HG03469 (cell line): ENCODE results near the gene PGPEP1.
A peak's percentile ranks its signal among the peaks of the same experiment; 100 is the strongest.
"Not testable (repeated sequence)": the region's sequence is repeated elsewhere in the genome, so short reads cannot be mapped to it uniquely, and the experiment has no call there.

Experiments
- ATAC-seq: cut with Tn5 transposase; IDR thresholded peaks from one replicate; pipeline ENCODE4 v1.9.1; 2021; ENCODE audit warnings: mild to moderate bottlenecking, moderate library complexity, moderate number of reproducible peaks; ENCODE audit not compliant: unreplicated experiment

Gene PGPEP1

DNA sequence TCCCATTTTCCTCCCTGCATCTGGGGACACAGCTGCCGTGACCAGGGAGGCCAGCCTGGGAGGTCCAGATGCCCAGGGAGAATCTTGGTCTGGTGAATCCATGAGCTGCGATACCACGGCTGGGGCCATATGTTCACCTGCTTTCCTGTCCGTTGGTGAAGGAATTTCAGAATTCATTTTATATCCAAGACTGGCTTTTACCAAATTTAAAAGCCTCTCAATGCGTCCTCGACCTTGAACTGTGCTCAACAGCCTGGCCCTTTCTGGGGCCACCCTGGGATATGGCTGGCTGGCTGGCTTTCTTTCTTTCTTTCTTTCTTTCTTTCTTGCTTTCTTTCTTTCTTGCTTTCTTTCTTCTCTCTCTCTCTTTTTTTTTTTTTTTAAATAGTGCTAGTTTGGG lies 23.4 kb downstream of the PGPEP1 start:
- ATAC-seq: no peak

DNA sequence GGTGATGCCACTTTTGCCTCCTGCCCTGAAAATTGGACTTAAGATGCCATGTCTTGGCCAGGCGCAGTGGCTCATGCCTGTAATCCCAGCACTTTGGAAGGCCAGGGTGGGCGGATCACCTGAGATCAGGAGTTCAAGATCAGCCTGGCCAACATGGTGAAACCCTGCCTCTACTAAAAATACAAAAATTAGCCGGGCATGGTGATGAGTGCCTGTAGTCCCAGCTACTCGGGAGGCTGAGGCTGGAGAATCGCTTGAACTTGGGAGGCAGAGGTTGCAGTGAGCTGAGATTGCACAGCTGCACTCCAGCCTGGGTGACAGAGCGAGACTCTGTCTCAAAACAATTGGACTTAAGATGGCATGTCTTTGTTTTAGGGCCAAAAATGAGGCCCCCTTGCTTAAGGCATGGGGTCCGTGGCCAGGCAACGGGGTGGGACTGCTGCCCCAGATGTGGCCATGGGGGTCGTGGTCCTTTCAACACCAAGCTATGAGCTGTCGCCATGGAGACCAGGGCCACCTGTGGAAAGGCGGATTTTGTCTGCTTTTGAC lies 24.0 kb downstream of the PGPEP1 start:
- ATAC-seq: not testable (repeated sequence)

DNA sequence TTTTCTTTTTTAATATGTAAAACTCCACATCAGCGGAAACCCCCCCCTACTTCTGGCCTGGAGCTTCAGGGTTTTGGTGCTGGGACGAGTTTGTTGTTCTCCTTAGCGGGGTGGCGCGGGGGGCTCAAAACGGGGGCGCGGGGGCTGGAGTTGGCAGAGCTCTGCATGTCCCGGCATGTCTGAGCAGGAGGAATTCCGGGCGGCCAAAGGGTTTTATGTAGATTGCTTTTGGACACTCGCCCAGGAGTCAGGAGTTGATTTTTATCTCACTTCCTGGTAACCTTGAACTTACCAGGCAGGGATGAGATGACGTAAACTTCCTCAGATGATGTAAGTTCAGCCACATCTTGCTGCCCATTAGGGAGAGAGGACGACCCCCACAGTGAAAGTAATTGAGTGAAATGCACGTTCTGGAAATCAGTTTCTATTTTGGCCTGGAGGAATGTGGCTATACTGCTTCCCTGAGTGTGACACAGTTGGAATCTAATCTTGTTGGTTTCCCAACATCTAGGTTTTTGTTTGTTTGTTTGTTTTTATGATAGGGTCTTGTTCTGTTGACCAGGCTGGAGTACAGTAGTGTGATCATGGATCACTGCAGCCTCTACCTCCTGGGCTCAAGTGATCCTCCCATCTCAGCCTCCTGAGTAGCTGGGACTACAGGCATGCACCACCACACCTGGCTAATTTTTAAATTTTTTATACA lies 24.6 kb downstream of the PGPEP1 start:
- ATAC-seq: no peak

DNA sequence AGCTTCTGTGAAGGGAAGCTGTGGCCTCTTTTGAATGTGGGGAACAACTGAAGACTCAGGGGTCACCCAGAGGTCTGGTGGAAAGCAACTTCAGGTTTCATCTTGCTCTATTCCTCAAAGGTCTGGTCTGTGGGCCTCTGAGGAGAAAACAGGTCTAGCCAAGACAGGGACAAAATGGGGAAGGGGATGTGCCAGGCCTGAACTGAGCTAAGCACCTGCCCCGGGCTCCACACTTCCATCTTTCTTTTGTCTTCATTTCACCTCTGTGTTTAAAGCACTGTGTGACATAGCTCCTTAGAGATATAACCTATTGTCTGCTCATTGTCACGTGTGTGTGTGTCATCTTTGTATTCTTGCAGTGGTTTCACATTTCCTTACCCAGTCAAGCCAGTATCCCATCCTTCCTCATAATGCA lies 25.6 kb downstream of the PGPEP1 start:
- no peak for ATAC-seq

DNA sequence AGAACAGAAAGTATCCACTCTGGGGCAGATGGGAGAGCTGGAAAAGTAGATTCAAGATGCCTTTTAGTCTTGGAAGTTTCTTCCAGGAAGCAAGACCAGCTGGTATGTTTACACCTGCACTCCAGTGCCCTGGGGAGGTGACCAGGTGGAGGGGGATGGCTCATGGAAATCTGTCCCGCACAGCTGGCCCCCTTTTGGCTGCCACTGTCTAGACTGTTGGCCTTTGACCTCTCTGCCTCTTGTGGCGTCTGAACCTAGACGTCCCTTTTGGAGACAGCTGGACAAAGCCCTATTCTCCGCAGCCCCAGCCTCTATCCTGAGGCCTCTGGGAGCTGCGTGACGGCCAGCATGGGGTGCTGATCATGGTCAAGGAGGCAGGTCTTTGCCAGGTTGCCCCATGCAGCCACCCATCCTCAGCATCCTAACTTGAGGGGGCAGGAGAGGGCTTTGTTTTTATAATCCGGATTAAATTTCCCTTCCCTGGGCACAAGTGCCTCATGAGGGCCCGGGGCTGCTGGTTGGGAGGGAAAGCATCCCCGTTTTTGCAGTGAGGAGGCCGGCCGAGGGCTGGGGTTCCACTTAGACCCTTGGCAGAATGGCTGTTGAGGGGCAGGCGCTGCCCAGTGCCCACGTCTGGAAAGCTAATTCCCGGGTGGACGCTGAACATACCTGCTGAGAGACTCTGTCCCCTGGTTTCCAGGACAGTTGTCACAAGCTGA lies 28.3 kb downstream of the PGPEP1 start:
- ATAC-seq: no peak

DNA sequence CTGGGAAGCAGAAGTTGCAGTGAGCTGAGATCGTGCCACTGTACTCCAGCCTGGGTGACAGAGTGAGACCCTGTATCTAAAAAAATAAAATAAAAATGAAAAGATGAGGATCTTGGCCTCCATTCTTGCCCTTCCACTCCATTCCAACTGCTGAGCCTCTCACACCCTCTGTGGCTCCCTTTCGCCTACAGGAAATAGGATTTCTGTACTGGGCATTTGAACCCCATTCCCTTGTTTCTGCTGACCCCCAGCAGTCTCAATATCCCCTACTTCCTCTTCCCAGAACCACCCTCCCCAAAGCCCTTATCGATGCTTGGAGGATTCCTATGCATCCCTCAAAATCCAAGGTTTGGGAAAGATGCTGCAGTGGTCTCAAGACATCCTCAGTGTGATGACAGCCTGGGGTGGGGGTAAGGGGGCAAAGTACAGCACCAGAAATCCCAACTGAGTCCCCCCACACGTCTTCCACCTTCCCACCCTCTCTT lies 33.1 kb downstream of the PGPEP1 start:
- no peak for ATAC-seq

DNA sequence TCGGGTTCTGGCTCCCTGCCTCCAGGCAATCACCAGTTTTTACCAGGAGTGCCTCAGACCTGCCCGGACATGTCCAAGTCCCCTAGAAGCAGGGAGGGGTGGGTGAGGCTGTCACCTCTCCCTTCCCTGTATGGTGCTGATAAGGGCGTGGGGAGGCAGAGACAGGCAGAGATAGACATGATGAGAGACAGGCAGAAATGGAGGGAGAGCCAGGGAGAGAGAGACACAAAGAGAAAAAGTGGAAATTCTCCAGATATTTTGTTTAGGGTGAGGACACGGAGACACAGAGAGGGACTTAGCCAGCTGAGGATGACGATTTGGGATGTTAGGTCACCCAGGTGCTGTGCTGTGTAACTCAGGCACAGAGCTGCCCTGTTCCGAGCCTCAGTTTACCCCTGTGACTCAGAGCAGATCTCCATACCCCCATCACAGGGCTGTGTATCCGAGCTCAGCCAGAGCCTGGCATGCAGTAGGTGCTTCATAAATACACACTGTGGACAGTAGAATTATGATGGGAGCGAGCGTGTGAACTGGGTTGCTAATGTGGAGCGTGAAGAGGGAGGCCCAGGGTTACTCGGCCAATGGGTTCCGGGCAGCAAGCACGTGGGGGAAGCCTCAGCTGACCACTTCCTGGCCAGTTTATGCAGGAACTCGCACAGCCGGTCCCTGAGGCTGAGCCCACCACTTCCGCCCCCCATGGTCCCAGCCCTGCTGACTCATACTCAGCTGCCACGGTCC lies 33.7 kb downstream of the PGPEP1 start:
- peak; percentile 42 for ATAC-seq

DNA sequence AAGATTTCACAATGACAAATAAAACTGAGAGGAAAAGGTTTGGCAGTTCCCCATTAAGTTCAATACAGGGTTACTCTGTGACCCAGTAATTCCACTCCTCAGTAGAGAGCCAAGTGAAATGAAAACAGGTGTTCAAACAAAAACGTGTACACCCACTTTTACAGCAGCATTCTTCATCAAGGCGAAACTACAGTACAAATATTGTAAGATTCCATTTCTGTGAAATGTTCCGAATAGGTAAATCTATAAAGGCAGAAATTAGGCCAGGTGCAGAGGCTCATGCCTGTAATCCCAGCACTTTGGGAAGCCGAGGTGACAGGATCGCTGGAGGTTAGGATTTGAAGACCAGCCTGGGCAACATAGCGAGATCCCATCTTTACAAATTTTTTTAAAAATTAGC lies 36.6 kb downstream of the PGPEP1 start:
- ATAC-seq: no peak

DNA sequence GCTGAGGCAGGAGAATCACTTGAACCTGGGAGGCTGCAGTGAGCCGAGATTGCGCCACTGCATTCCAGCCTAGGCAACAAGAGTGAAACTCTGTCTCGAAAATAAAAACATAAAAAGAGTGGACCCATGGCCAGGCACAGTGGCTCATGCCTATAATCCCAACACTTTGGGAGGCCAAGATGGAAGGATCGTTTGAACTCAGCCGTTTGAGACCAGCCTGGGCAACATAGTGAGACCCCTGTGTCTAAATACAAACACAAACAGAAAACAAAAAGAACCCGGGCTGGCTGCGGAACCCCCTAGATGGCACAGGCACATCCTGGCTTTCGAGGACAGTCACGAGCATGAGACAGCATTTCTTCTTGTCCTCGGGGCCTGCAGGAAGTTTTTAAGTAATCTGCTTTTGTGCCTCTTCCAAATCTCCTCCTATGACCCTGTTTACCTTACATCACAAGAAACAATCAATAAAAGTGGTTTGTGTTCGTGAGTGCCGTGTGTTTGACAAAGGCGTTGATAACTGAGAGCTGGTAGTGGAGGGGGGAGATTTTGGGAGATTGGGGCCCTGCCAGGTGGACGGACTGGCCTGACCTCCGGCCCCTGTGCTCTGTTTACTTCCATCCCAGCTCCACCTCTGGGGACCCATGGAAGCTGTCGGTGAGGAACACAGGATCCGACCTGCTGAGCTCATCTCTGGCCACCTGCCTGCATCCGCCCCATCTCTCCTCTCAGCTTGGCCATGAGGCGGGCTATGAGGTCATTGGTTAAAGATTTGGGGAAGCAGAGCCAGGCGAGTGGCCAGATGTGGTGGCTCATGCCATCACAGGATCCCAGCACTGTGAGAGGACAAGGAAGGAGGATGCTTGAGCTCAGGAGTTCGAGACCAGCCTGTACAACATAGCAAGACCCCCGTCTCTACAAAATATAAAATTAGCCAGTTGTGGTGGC lies 39.7 kb downstream of the PGPEP1 start:
- no peak for ATAC-seq

DNA sequence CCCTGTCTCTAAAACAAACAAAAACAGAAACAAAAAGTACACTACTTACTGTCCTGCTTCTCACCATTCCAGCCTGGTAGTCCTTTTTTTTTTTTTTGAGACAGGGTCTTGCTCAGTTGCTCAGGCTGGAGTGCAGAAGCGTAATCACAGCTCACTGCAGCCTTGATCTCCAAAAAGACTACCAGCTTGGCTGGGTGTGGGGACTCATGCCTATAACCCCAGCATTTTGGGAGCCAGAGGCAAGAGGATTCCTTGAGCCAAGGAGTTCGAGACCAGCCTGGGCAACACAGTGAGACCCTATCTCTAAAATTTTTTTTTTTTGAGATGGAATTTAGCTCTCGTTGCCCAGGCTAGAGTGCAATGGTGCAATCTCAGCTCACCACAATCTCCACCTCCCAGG lies 40.4 kb downstream of the PGPEP1 start:
- no peak for ATAC-seq

DNA sequence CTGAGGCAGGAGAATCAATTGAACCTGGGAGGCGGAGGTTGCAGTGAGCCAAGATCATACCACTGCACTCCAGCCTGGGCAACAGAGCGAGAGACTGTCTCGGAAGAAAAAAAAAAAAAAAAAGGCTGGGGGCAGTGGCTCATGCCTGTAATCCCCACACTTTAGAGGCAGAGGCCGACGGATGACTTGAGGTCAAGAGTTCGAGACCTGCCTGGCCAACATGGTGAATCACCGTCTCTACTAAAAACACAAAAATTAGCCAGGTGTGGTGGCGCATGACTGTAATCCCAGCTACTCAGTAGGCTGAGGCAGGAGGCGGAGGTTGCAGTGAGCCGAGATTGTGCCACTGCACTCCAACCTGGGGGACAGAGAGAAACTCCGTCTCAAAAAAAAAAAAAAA lies 43.2 kb downstream of the PGPEP1 start:
- not testable (repeated sequence) for ATAC-seq

DNA sequence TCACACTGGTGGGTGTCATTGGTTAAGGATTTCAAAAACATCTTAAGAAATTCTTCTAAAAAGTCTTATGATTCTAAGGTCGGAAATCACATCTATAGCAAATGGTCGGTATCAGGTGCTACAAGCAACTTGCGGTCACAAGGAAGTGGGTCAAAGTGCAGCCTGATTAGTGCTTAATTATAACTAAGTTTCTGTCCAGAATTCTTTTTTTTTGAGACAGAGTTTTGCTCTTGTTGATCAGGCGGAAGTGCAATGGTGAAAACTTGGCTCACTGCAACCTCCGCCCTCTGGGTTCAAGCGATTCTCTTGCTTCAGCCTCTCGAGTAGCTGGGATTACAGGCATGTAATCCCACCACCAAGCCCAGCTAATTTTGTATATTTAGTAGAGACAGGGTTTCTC lies 44.4 kb downstream of the PGPEP1 start:
- ATAC-seq: no peak

DNA sequence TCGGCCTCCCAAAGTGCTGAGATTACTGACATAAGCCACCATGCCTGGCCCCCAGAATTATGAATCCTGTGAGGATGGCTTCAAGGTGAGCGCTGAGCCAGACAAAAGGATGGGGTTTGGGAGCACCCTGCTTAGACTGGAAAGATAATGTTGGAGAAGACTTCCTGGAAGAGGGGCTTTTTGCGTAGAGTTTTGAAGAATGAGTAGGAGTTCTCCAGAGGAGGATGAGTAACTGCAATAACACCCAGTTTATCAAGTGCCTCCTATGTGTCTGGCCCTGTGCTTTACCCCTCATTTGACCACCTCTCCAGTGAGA lies 44.9 kb downstream of the PGPEP1 start:
- ATAC-seq: no peak

DNA sequence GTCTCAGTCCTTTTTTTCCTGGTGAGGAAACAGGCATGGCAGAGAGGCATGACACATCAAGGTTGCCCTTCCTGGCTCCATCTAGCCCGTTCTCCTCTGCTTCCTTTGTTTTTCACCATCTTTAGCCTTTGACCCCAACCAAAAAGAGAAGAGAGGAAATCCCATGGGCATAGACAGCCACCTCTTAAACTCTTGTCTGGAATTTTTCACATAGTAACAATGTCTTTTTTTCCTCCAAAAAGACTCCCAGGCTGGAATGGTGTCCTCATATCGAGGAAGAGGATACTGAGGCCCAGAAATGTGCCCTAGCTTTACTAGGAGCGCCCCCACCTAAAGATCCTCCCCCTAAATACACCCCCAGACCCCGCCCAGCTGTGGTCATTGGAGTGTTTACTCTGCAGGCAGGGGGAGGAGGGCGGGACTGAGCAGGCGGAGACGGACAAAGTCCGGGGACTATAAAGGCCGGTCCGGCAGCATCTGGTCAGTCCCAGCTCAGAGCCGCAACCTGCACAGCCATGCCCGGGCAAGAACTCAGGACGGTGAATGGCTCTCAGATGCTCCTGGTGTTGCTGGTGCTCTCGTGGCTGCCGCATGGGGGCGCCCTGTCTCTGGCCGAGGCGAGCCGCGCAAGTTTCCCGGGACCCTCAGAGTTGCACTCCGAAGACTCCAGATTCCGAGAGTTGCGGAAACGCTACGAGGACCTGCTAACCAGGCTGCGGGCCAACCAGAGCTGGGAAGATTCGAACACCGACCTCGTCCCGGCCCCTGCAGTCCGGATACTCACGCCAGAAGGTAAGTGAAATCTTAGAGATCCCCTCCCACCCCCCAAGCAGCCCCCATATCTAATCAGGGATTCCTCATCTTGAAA lies 45.5 kb downstream of the PGPEP1 start, which contains the start of gene GDF15:
Gene GDF15 (plus strand): TSS at position 484 of the 868 bp plus-strand sequence. CDS start 32 bp downstream, at position 516.
- no peak for ATAC-seq

DNA sequence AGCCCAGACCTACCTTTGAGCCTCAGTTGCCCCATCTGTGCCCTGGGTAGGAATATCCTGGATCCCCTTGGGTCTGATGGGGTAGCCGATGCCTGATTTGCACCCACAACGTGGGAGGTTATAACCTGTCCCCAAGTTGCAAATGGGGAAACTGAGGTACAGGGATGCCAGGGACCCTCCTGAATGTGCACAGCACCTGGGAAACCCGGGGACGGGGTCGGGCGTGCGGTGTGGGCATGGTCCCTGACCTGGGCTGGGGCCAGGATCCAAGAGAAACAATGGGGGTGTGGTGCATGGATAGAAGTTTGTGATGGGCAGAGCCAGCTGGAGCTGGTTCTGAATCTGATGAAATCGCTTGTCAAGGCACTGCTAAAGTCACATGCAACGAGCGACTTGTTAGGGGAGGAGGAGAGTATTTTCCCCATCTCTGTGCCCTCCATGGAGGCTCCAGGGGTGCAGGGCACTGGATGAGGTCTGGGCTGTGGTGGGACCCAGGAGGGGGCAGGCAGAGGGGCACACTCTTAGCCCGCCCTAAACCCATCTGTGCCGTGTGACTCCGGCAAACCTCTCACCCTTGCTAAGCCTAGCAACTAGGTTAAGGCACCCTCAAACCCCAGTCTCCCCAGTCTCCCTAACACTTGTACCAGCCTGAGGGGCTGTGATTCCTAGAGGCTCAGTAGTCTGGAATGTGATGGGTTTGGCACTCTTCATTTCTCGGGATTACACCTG lies 46.3 kb downstream of the PGPEP1 start:
- no peak for ATAC-seq

DNA sequence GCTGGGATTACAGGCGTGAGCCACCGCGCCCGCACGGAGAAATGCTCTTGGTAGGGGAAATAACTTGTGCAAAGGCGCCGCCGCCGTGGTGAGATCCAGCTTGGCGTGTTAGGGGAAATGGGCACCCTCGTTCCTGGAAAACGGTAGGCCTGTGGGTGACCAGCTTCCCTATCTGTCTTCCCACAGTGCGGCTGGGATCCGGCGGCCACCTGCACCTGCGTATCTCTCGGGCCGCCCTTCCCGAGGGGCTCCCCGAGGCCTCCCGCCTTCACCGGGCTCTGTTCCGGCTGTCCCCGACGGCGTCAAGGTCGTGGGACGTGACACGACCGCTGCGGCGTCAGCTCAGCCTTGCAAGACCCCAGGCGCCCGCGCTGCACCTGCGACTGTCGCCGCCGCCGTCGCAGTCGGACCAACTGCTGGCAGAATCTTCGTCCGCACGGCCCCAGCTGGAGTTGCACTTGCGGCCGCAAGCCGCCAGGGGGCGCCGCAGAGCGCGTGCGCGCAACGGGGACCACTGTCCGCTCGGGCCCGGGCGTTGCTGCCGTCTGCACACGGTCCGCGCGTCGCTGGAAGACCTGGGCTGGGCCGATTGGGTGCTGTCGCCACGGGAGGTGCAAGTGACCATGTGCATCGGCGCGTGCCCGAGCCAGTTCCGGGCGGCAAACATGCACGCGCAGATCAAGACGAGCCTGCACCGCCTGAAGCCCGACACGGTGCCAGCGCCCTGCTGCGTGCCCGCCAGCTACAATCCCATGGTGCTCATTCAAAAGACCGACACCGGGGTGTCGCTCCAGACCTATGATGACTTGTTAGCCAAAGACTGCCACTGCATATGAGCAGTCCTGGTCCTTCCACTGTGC lies 47.9 kb downstream of the PGPEP1 start:
- ATAC-seq: no peak

DNA sequence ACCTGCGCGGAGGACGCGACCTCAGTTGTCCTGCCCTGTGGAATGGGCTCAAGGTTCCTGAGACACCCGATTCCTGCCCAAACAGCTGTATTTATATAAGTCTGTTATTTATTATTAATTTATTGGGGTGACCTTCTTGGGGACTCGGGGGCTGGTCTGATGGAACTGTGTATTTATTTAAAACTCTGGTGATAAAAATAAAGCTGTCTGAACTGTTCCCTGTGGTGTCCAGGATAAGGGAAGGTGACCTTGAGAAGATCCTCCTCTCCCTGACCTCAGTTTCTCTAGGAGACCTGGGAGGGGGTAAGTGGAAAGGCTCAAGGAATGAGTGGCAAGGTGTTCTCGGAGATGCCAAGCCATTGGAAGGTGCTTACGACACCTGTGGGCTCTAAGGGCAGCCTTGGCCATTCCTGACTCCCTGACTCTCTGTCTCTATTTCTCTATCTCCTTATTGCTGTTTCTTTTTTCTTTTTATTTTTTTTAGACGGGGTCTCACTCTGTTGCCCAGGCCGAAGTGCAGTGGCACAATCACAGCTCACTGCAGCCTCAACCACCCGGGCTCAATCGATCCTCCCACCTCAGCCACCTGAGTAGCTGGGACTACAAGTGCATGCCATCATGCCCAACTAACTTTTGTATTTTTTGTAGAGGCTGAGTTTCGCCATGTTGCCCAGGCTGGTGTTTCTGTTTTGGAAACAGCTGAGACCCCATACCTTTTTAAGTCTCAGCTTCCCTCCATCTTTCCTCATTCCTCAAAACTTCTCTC lies 48.7 kb downstream of the PGPEP1 start:
- no peak for ATAC-seq
